HT-29 (cell line): ENCODE results near the gene IL20RB. TPM values are rescaled to one million over a fixed set of nuclear protein-coding genes. Genes with fewer than 3 reads are reported as not detected.
"Not testable (repeated sequence)": the region's sequence is repeated elsewhere in the genome, so short reads cannot be mapped to it uniquely, and the experiment has no call there.

Experiments
- DNase-seq: peaks from one replicate; pipeline ENCODE4 v3.0.0-alpha.2; 2015; ENCODE audit warnings: low spot score
- total RNA-seq: library from RNA; depleted of rRNA; stranded (reverse); fragments of >200 nt; shearing (Covaris generic); gene quantifications from 2 replicates; pipeline ENCODE4 v1.2.3, GENCODE V29; 2014

The IL20RB gene
- total RNA-seq, 1 experiment from 2014 or later = 3.4 TPM

DNA sequence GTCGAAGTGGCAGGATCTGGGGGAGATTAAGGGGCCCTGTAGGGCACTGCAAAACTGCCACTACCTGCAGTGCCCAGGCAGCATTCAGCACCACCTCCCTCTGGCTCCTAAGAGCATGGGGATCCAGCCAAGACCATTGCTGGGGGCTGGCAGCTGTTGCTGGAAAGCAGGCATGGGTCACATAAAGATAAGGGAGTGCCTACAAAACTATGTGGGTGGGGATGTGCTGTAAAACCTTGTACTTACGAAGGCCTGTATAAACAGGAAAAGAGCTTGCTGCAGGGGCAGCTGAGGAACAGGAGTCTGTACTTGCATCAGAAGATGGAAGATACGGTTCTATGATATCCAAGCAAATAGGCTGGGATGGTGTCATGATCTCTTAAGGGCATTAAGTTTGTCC, 27.1 kb downstream of the IL20RB start:
- peak; percentile 63 for DNase-seq

- DNase-seq = not testable (repeated sequence)
These were observed 29.7 kb downstream of the IL20RB start for GRCh38 chr3:136987398-136987980.

- DNase-seq = no peak
These were observed 30.9 kb downstream of the IL20RB start for GRCh38 chr3:136988651-136989050.

- DNase-seq = no peak
These were observed 32.2 kb downstream of the IL20RB start for GRCh38 chr3:136989781-136990524.

DNA sequence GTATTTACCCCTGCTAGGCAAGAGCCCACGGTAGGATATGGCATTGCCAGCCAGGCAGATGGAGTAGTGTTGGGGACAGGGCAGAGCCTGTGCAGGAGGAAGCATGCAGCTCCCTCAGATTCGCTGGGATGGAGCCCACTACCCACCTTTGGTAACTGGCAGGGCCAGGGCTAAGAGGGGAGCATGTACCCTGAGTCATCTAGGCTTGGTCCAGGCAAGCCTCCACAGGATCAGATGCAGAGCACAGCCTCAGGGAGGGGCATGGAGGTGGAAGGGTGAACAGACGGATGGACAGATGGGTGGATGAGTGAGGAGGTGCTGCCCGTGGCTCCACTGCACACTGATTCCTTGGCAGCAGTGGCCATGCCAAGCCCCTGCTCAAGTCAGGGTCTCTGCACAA, 33.0 kb downstream of the IL20RB start:
- no peak for DNase-seq

DNA sequence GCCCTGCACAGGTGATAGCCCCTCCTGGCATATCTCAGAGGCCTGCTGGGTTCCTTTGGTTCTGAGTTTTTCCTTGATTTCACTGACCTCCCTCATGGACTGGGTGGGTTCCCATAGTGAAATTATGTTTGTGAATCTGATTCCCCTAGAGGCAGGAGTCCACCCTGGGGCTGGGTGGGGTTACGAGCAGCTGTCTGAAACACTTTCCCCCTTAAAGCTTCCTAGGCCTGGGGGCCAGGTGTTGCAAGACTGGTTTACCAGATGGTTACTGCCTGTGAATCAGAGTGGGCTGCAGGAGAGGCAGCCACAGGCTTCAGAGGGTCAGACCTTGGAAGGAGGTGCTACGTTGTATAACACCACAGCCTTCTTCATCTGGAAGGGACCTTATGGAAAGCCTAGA, 34.3 kb downstream of the IL20RB start:
- no peak for DNase-seq

DNA sequence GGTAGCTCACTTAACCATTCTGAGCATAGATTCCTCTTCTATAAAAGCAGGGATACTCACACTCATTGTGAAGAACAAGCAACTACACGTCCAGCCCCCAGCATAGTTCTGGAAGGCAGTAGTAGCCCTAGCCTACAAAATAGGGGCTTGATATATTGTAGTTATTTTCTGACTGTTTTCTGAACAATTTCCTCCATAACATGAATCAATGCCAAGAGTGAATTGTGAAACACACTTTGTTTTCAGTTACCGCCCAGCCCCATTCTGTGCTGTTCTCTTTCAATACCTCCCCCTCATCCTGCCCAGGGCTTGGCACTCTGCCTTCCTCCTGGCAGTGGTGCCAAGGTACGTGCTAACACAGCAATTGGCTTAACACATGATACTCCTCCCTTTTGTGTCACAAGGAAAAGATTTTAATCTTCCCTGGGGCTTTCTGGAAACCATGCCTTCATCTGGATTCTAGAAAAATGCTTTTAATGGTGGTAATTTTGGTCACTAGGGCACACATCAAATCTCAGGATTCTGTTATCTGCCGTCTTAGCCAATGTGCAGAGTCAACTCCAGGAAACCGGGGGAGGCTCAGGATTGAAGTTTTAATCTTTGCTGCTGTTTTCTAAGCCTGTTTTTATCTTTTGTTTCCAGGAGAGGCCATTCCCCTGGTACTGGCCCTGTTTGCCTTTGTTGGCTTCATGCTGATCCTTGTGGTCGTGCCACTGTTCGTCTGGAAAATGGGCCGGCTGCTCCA, 37.2 kb downstream of the IL20RB start:
- DNase-seq = peak; percentile 24

DNA sequence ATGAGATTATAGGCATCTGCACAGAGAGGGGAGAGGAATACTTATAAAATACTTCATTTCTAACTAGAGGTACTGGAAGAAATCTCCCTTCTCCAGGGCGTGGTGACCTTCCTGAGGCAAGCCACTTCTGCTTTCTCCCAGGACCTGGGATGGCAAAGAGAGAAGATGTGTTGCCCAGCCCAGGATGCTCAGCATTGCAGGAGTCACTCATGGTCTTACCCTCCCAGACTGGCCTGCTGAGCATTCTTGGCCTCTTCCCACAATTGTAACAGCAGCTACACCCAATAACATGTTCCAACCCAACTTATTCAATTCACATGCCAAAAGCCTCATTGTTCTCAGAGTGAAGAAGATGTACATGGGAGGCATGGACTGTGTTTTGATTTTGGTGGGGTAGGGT, 37.9 kb downstream of the IL20RB start:
- DNase-seq = no peak

DNA sequence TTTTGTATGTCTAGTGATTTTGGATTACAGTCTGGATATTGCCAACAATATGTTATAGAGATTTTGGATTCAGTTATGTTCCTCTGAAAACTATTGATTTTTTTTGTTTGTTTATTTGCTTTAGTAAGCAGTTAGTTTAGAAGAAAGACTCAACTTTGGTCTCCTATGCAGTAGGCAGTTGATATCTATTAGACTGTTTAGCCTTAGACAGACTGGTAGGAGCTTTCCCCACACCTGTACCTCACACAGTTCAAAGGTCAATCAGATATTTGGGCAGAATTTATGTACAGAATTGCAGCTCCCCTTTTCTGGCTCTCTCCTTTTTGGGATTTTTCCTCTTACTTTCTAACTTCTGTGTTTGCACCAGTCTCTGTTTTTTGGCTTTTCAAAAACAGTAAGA, 42.3 kb downstream of the IL20RB start:
- DNase-seq = no peak

DNA sequence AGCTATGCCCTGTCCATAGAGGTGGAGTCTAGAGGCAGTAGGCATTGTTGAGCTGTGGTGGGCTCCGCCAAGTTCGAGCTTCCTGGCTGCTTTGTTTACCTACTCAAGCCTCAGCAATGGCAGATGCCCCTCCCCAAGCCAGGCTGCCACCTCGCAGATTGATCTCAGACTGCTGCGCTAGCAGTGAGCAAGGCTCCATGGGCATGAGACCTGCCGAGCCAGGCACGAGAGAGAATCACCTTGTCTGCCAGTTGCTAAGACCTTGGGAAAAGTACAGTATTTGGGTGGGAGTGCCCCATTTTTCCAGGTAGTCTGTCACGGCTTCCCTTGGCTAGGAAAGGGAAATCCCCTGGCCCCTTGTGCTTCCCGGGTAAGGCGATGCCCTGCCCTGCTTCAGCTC, 49.6 kb downstream of the IL20RB start:
- not testable (repeated sequence) for DNase-seq

DNA sequence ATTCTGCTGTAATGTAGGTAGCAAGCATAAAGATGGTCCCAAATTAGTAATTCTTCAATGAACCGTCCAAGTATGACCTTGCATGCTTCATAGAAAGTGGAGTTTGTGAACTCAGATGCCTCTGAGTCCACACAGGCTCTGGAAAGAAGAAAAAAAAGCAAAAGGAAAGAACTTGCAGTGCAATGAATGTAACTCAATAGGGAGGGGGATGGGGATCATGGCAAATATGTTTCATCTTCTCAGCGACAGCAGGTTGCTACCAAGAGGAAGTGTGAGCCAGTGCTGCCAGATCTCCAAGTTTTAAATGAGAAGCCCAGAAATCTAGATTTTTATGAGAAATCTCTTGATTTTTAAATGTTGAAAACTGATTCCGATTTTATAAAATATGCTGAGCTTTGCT, 50.3 kb downstream of the IL20RB start:
- no peak for DNase-seq

GRCh38 chr3:137008976-137009375, 51.2 kb downstream of the IL20RB start:
- DNase-seq = no peak

DNA sequence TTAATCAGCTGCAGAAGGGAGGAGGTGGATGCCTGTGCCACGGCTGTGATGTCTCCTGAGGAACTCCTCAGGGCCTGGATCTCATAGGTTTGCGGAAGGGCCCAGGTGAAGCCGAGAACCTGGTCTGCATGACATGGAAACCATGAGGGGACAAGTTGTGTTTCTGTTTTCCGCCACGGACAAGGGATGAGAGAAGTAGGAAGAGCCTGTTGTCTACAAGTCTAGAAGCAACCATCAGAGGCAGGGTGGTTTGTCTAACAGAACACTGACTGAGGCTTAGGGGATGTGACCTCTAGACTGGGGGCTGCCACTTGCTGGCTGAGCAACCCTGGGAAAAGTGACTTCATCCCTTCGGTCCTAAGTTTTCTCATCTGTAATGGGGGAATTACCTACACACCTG, 52.4 kb downstream of the IL20RB start:
- DNase-seq = no peak

DNA sequence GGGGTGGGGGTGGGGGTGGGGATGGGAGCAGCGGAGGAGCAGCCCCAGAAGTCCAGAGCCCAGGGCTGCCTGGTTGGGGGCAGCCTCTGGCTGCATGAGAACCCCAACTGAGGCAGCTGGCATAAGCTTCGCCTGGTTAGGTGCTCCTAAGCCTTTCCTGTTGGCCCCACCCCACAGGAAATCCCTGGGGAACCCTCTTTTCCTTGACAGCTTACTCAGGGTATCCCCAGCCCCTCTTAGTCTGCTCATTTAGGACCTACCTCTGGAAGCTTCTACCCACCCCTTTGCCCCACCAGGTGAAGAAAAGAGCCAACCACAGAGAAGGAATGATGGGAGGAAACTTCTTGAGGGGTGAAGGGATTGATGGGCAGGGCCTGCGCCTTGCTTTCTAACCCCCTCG, 53.4 kb downstream of the IL20RB start:
- no peak for DNase-seq

- DNase-seq = no peak
These were observed 54.3 kb downstream of the IL20RB start for GRCh38 chr3:137012097-137012501.

DNA sequence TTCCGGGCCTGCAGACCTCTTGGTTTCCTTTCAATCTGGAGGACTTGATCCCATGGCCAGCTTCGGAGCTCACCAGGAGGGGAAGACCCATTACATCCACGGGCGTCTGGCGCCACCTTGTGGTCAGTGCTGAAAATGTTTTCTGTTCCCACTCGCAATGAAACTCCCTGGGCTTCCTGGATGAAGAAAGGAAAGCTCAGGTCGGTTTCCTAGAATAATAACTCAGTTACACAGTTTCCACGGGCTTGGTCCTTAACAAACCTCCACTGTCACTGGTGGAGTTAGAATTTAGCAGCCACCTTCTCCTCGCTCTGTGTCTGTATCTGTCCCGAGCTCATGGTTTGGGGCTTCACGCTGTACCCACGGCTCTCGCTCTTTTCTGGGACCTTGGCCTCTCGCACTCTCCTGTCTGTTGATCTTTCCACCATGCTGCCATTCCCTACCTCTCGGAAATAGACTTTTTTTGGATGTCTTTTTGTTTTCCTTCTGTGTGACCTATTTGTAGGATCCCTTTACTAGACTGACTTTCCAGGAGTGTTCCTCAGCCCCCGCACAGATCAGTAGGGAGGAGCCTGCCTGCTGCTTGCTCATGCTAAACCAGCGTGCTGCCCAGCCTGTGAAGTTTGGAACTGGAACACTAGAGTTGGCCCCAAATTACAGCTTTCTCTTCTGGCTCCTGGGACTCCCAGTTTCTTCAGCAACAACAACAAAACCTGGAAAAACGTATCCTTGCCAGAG, 56.3 kb downstream of the IL20RB start:
- DNase-seq = peak; percentile 95

GRCh38 chr3:137017316-137017715, 59.5 kb downstream of the IL20RB start:
- not testable (repeated sequence) for DNase-seq

- no peak for DNase-seq
These were observed 62.5 kb downstream of the IL20RB start for GRCh38 chr3:137020315-137020714.

GRCh38 chr3:137020888-137021287, 63.1 kb downstream of the IL20RB start:
- DNase-seq = no peak

DNA sequence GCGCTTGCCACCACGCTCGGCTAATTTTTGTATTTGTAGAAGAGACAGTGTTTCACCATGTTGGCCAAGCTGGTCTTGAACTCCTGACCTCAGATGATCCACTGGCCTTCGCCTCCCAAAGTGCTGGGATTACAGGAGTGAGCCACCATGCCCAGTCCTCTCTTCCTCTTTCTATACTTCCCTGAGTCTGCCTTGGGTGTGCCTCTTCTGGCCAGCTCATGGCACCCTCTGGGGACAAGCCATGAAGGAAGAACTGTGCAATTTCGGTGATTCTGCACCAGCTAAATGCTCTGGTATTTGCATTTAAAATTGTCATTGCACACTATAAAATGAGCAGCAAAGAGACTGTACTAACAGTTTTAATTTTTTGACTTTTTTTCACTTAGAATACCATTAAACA, 66.6 kb downstream of the IL20RB start:
- no peak for DNase-seq

GRCh38 chr3:137026701-137027100, 68.9 kb downstream of the IL20RB start:
- DNase-seq = no peak
